Measurements from ENCODE around the gene CMYA5.

DNA sequence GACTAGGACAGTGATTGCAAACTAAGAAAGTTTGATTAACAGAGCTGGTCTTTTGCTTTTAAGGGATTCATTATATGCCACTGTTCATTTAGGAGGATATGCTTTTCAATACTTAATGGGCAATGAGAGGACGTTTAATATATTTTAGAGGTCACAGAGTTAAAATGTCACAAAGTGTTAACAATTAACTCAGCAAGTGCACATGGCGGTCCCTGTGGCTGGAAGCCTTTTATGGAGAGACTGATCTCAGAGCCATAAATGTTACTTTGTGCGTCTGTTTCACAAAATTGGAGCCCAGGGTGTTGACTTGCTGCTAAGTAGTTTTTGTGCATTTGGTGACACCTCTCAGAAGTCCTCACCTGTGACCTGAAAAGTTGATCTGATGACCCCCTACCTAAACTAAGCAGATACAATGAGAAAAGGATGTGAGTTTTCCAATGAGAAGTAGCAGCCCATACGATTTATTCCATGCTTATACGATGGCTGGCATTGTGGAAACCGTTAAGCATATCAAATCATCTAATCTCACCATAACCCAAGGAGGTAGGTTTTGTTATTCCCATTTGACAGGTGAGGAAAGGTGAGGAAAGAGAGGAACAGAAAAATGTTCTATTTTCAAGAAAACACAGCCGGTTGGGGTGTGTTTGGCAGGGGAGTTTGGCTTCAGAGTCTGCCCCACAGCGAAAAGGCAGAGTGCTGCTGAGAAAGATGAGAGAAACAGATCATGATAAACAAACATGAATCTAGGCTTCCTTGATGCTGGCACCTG, 64.4 kb downstream of the CMYA5 start:
- TF ChIP-seq, protein P1, sequence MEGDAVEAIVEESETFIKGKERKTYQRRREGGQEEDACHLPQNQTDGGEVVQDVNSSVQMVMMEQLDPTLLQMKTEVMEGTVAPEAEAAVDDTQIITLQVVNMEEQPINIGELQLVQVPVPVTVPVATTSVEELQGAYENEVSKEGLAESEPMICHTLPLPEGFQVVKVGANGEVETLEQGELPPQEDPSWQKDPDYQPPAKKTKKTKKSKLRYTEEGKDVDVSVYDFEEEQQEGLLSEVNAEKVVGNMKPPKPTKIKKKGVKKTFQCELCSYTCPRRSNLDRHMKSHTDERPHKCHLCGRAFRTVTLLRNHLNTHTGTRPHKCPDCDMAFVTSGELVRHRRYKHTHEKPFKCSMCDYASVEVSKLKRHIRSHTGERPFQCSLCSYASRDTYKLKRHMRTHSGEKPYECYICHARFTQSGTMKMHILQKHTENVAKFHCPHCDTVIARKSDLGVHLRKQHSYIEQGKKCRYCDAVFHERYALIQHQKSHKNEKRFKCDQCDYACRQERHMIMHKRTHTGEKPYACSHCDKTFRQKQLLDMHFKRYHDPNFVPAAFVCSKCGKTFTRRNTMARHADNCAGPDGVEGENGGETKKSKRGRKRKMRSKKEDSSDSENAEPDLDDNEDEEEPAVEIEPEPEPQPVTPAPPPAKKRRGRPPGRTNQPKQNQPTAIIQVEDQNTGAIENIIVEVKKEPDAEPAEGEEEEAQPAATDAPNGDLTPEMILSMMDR (IDR thresholded peaks at IDR 0.05) = no peak
- TF ChIP-seq EP300 (IDR thresholded peaks at IDR 0.05) = no peak

All from tibial nerve (tissue), 4 donors.